ENCODE data around the gene HMX1. TPM values are rescaled to one million over a fixed set of nuclear protein-coding genes. Genes with fewer than 3 reads are reported as not detected.

HMX1 gene
- total and polyA plus RNA-seq, 2 experiments from 2014 or later, result not detected

DNA sequence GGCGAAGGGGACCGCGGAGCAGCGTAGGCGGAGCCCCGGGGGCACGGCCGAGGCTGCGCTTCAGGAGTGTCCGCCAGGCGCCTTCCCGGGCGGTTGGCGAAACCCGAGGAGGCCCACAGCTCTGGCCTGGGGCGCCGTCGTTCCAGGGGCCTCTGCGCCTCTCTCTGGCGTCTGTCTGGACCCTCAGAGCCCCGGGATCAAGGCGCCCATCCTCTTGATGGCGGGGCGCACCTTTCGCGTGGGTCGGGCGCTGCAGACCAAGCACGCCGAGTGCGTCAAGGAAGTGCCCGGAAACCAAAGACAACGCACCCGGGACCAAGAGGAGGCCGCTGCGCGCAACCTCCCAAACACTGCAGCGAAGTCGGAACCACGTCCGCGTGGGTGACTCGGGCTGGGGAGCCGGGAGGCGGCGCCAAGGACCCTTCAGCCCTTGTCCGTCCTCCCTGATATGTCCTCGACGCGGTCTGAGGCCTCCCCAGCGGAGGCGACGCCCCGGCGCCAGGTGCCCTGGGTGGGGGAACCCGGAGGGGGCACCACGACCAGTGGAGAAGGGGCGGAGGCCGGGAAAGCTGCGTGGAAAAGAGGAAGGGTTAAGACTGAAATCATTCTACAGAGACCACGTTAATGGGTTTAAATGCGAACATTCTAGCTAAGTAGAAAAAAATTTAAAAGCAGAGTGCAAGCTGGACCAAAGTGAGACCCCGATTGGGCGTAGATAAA, 9.9 kb downstream of the HMX1 start:
- no peaks in the 10 kb centered on the region for H3K9me3 ChIP-seq (ENCODE audit: low read depth)
- no peaks in the 10 kb centered on the region for H3K36me3 ChIP-seq (replicated peaks; ENCODE audit: insufficient read depth, low read depth)
- H3K79me2 ChIP-seq, result no peaks in the 10 kb centered on the region
- no peaks in the 10 kb centered on the region for H3K9me2 ChIP-seq (replicated peaks; ENCODE audit: insufficient read depth)
- TF ChIP-seq EZH2 (IDR thresholded peaks at IDR 0.05; ENCODE audit: borderline replicate concordance), result peak; percentile 3
- TF ChIP-seq, protein P1, sequence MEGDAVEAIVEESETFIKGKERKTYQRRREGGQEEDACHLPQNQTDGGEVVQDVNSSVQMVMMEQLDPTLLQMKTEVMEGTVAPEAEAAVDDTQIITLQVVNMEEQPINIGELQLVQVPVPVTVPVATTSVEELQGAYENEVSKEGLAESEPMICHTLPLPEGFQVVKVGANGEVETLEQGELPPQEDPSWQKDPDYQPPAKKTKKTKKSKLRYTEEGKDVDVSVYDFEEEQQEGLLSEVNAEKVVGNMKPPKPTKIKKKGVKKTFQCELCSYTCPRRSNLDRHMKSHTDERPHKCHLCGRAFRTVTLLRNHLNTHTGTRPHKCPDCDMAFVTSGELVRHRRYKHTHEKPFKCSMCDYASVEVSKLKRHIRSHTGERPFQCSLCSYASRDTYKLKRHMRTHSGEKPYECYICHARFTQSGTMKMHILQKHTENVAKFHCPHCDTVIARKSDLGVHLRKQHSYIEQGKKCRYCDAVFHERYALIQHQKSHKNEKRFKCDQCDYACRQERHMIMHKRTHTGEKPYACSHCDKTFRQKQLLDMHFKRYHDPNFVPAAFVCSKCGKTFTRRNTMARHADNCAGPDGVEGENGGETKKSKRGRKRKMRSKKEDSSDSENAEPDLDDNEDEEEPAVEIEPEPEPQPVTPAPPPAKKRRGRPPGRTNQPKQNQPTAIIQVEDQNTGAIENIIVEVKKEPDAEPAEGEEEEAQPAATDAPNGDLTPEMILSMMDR (IDR thresholded peaks at IDR 0.05; ENCODE audit: poor library complexity), result no peak
- H3K4me1 ChIP-seq (ENCODE audit: insufficient read depth), result peaks cover 10% of the 10 kb centered on the region
- peak overlapping the region; percentile 77 for H3K4me2 ChIP-seq
- no peak overlapping the region for H3K27ac ChIP-seq
- H4K20me1 ChIP-seq (ENCODE audit: insufficient read depth, poor library complexity, severe bottlenecking), result no peaks in the 10 kb centered on the region
- WGBS (ENCODE audit: low lambda C conversion rate, missing lambda C conversion rate), result 2% methylated on average over 62 of the region's 64 CpGs
- DNase-seq (ENCODE audit: low spot score), result no peak
- peaks cover 97% of the 10 kb centered on the region for H3K27me3 ChIP-seq
- H3K4me3 ChIP-seq, result no peak overlapping the region
- H2AFZ ChIP-seq, result no peak overlapping the region

DNA sequence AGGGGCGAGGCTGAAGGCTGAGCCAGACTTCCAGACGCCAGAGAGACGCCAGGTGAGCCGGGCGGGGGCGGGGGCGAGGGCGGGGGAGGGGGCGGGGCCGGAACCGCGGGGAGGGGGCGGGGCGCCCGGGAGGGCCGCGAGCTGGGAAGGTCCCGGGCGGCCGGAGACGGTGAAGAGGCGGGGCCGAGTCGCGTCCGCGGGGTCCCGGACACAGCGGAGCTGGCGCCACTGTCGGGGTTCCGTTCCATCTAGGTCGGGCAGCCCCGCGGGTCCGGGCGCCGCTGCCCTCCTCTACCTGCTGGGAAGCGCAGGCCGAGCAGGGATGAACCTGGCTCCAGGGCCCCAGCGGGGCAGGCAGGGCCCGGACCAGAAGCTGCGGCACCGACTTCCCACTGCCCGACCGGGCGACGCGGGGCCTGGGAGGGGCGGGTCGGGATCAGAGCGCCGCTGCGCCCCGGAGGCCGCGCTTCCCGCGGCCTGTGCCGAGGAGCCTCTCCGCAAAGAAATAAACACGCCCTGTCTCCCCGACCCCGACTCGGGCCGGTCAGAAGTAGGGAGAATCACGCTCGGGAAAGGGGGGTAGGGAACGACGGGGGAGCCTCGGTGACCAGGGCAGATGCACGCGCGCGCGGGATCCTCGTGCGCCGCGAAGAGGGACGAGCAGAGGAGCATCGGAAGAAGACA, 10.6 kb downstream of the HMX1 start:
- no peaks in the 10 kb centered on the region for H3K9me3 ChIP-seq (ENCODE audit: low read depth)
- no peak for DNase-seq (ENCODE audit: low spot score)
- 1% methylated on average over 47 of the region's 82 CpGs for WGBS (ENCODE audit: low lambda C conversion rate, missing lambda C conversion rate)
- no peaks in the 10 kb centered on the region for H3K9me2 ChIP-seq (replicated peaks; ENCODE audit: insufficient read depth)
- H3K36me3 ChIP-seq (replicated peaks; ENCODE audit: insufficient read depth, low read depth), result no peaks in the 10 kb centered on the region
- TF ChIP-seq, protein P1 (IDR thresholded peaks at IDR 0.05; ENCODE audit: poor library complexity), result no peak
- peak; percentile 83 for TF ChIP-seq EZH2 (IDR thresholded peaks at IDR 0.05; ENCODE audit: borderline replicate concordance)
- TF ChIP-seq EZH2phosphoT487 (IDR thresholded peaks at IDR 0.05; ENCODE audit: low read depth, severe bottlenecking, unreplicated experiment), result peak; percentile 30
- no peak overlapping the region for H2AFZ ChIP-seq
- H3K4me3 ChIP-seq, result no peak overlapping the region
- H3K4me2 ChIP-seq, result peak overlapping the region; percentile 77
- H4K20me1 ChIP-seq (ENCODE audit: insufficient read depth, poor library complexity, severe bottlenecking), result no peaks in the 10 kb centered on the region
- peaks cover 97% of the 10 kb centered on the region for H3K27me3 ChIP-seq
- peaks cover 10% of the 10 kb centered on the region for H3K4me1 ChIP-seq (ENCODE audit: insufficient read depth)
- no peak overlapping the region for H3K27ac ChIP-seq
- no peaks in the 10 kb centered on the region for H3K79me2 ChIP-seq

DNA sequence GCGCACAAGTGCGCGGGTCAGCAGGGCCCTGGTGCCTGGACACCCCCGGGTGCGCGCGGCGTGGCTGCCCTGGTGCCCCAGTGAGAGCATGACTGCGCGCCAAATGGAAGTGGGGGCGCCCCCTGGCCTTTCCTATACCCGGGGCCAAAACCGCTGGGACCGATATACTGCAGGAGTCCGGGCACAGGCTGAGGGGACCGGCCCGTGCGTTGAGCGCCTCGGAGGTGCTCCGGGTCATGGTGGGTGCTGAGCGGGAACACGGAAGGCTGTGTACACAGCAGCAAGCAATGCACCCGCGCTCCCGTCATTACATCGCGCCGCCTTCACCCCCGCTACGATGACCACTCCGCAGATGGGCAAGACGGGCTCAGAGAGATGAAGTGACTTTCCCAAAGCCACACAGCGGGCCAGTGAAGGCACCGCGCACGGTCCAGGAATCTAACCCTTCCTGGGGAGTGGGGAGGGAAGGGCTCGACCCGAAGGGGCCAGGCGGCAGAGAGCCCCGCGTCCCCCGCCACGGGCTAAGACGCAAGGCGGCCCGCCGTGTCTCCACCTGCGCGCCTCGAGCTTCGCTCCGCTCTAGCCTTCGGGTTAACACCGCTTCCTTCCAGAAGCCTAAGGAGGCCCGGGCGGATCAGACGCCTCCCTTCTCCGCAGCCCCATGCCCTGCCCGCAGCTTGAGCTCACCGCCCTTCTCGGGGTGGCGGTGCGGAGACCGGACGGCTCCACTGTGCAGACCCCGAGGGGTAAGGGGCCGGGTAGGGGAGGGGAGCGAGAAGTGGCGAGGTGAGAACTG, 11.3 kb downstream of the HMX1 start:
- Histone ChIP-seq H3K4me2 (peak overlapping the region; percentile 77), H3K4me1 (ENCODE audit: insufficient read depth) (peaks cover 10% of the 10 kb centered on the region), H3K9me2 (replicated peaks; ENCODE audit: insufficient read depth) (no peaks in the 10 kb centered on the region), H4K20me1 (ENCODE audit: insufficient read depth, poor library complexity, severe bottlenecking) (no peaks in the 10 kb centered on the region), H3K36me3 (replicated peaks; ENCODE audit: insufficient read depth, low read depth) (no peaks in the 10 kb centered on the region), H3K9me3 (ENCODE audit: low read depth) (no peaks in the 10 kb centered on the region), H3K27ac (no peak overlapping the region), H3K4me3 (no peak overlapping the region), H2AFZ (no peak overlapping the region), H3K79me2 (no peaks in the 10 kb centered on the region), H3K27me3 (peaks cover 97% of the 10 kb centered on the region)
- 2% methylated on average over 51 of the region's 70 CpGs for WGBS (ENCODE audit: low lambda C conversion rate, missing lambda C conversion rate)
- TF ChIP-seq, protein P1 (IDR thresholded peaks at IDR 0.05; ENCODE audit: poor library complexity), result no peak
- TF ChIP-seq EZH2 (IDR thresholded peaks at IDR 0.05; ENCODE audit: borderline replicate concordance) (peak; percentile 23), EZH2phosphoT487 (IDR thresholded peaks at IDR 0.05; ENCODE audit: low read depth, severe bottlenecking, unreplicated experiment) (peak; percentile 36)
- DNase-seq (ENCODE audit: low spot score), result no peak

All from hepatocyte (in vitro differentiated cells).